Nephron progenitor cell (in vitro differentiated cells): ENCODE results near the gene SMARCA1.

Source experiments
- DNase-seq: peaks from one replicate; pipeline ENCODE4 v3.0.0; 2021
- H3K27ac Mint-ChIP-seq: 2 replicates; pipeline ENCODE4 v1.8.0; 2021; ENCODE audit warnings: mild to moderate bottlenecking, moderate library complexity, mixed read lengths
- H3K27me3 Mint-ChIP-seq: 2 replicates; pipeline ENCODE4 v1.8.0; 2021; ENCODE audit warnings: mild to moderate bottlenecking, low read depth, mixed read lengths; ENCODE audit not compliant: poor library complexity
- H3K36me3 Mint-ChIP-seq: 2 replicates; pipeline ENCODE4 v1.8.0; 2021; ENCODE audit warnings: low read depth, mixed read lengths
- H3K4me1 Mint-ChIP-seq: 2 replicates; pipeline ENCODE4 v1.8.0; 2021; ENCODE audit warnings: mixed read lengths
- H3K4me3 Mint-ChIP-seq: 2 replicates; pipeline ENCODE4 v1.8.0; 2021; ENCODE audit warnings: mild to moderate bottlenecking, moderate library complexity, mixed read lengths
- H3K9me3 Mint-ChIP-seq: 2 replicates; pipeline ENCODE4 v1.8.0; 2021; ENCODE audit warnings: mild to moderate bottlenecking, moderate library complexity, mixed read lengths
- CTCF ChIP-seq: fragments of 200-600 bp; sonication (generic); IDR thresholded peaks from 2 replicates; pipeline ENCODE4 v1.5.0; 2021; ENCODE audit warnings: antibody characterized with exemption

Gene SMARCA1

GRCh38 chrX:129549124-129549523 lies 25.8 kb upstream of the SMARCA1 start:
- Mint-ChIP-seq H3K36me3 (peaks cover 53% of the 10 kb centered on the region), H3K4me1 (no peaks in the 10 kb centered on the region), H3K4me3 (no peak overlapping the region), H3K27ac (peak overlapping the region; percentile 39), H3K27me3 (peaks cover 3% of the 10 kb centered on the region), H3K9me3 (no peaks in the 10 kb centered on the region)
- TF ChIP-seq CTCF, result no peak
- DNase-seq, result no peak

GRCh38 chrX:129545408-129545807 lies 22.1 kb upstream of the SMARCA1 start:
- H3K27ac Mint-ChIP-seq, result no peak overlapping the region
- no peak overlapping the region for H3K4me3 Mint-ChIP-seq
- H3K4me1 Mint-ChIP-seq, result peaks cover 27% of the 10 kb centered on the region
- peaks cover 3% of the 10 kb centered on the region for H3K27me3 Mint-ChIP-seq
- no peak for DNase-seq
- TF ChIP-seq CTCF, result no peak
- peaks cover 53% of the 10 kb centered on the region for H3K36me3 Mint-ChIP-seq
- H3K9me3 Mint-ChIP-seq, result no peaks in the 10 kb centered on the region

GRCh38 chrX:129544780-129545179 lies 21.5 kb upstream of the SMARCA1 start:
- no peak for DNase-seq
- no peaks in the 10 kb centered on the region for H3K9me3 Mint-ChIP-seq
- H3K27ac Mint-ChIP-seq, result no peak overlapping the region
- H3K4me3 Mint-ChIP-seq, result no peak overlapping the region
- peaks cover 29% of the 10 kb centered on the region for H3K4me1 Mint-ChIP-seq
- peaks cover 3% of the 10 kb centered on the region for H3K27me3 Mint-ChIP-seq
- TF ChIP-seq CTCF, result no peak
- peaks cover 50% of the 10 kb centered on the region for H3K36me3 Mint-ChIP-seq

- no peak for DNase-seq
- H3K4me1 Mint-ChIP-seq, result peaks cover 34% of the 10 kb centered on the region
- peaks cover 18% of the 10 kb centered on the region for H3K36me3 Mint-ChIP-seq
- peak overlapping the region; percentile 73 for H3K4me3 Mint-ChIP-seq
- no peaks in the 10 kb centered on the region for H3K27me3 Mint-ChIP-seq
- no peaks in the 10 kb centered on the region for H3K9me3 Mint-ChIP-seq
- no peak overlapping the region for H3K27ac Mint-ChIP-seq
- no peak for TF ChIP-seq CTCF
These were observed 17.5 kb upstream of the SMARCA1 start for GRCh38 chrX:129540722-129541184.

GRCh38 chrX:129540068-129540653 lies 16.9 kb upstream of the SMARCA1 start, which contains the start of gene OCRL:
OCRL (plus strand) TSS chrX:129540259; CDS start chrX:129540440, 181 bp downstream.
- Mint-ChIP-seq H3K27me3 (no peaks in the 10 kb centered on the region), H3K36me3 (peaks cover 13% of the 10 kb centered on the region), H3K27ac (no peak within 1 kb of the TSS), H3K9me3 (no peaks in the 10 kb centered on the region), H3K4me3 (peak within 1 kb of the TSS; percentile 77), H3K4me1 (peaks cover 34% of the 10 kb centered on the region)
- TF ChIP-seq CTCF, result peak; percentile 89
- peak; percentile 88 for DNase-seq
